ENCODE results near the gene PFDN5.

The PFDN5 gene

GRCh38 chr12:53267306-53267998, 27.9 kb upstream of the PFDN5 start:
- Histone ChIP-seq H3K27ac (ENCODE audit: low read length) (peak overlapping the region; percentile 93), H3K4me3 (ENCODE audit: low read depth in 1 of 2, low read length in 2 of 2) (peak overlapping the region; percentile 54 to 75; a peak in 3 of 4 replicates)
- DNase-seq: no peak

DNA sequence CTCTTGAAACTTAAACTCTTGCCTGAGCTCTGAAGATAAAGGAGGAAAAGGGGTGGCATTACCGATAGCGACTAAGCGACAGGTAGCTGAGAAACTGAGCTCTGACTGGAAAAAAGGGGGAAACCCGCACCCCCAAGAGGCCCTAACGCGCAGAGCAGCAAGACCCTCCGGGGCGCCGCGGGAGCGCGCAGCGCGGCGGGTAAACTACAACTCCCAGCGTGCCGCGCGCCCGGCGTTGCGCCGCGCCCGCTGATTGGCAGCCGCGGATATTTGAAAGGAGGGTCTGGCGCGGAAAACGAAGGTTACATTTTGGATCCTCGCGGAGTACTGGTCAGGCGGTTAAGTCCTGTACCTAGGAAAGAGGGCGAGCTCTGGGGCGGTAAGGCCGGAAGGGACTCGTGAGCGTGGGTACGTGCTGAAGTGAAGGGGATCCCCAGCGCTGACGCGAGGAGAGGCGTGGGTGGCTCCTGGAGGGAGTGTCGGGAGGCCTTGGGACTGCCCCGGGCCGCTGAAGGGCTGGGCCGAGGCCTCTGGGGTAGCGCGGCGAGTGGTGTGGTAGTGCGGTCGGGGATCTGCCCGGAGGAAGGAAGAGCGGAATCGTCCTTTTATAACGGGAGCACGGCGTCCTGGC, 27.2 kb upstream of the PFDN5 start, which contains the start of gene ESPL1:
ESPL1 (plus strand) TSS at position 301 of the 631 bp plus-strand sequence. CDS start 468 bp downstream, outside the sequence.
- Histone ChIP-seq H3K9ac (ENCODE audit: low read depth, low read length) (peak within 1 kb of the TSS; percentile 70), H3K36me3 (ENCODE audit: insufficient read depth, low read length) (peaks cover 41% of the 10 kb centered on the region), H3K27ac (ENCODE audit: low read length) (peak within 1 kb of the TSS; percentile 93), H3K79me2 (ENCODE audit: insufficient read depth, low read length) (peaks cover 40% of the 10 kb centered on the region), H3K27me3 (ENCODE audit: insufficient read depth, low read length, poor library complexity) (no peaks in the 10 kb centered on the region), H3K9me3 (ENCODE audit: insufficient read depth, low read length, severe bottlenecking) (no peaks in the 10 kb centered on the region), H4K20me1 (ENCODE audit: insufficient read depth, low read length) (peaks cover 13% of the 10 kb centered on the region; the same call in 1 of the 2 replicates), H3K4me2 (ENCODE audit: insufficient read depth, low read length) (peak within 1 kb of the TSS; percentile 85), H3K4me3 (ENCODE audit: low read depth in 1 of 2, low read length in 2 of 2) (peak within 1 kb of the TSS; percentile 54 to 75; a peak in 3 of 4 replicates), H2AFZ (ENCODE audit: low read depth, low read length) (peak within 1 kb of the TSS; percentile 89), H3K4me1 (ENCODE audit: insufficient read depth, low read length) (peaks cover 42% of the 10 kb centered on the region)
- ATAC-seq (ENCODE audit: insufficient read depth, low read depth) (peak; percentile 90), DNase-seq (peak; percentile 85)
- TF ChIP-seq EZH2 (IDR thresholded peaks at IDR 0.05; ENCODE audit: borderline replicate concordance, low read depth, low read length, severe bottlenecking): no peak
- TF ChIP-seq CTCF (IDR thresholded peaks at IDR 0.05; ENCODE audit: borderline replicate concordance, extremely low read depth, low read length, poor library complexity, severe bottlenecking): peak; percentile 53

More at GRCh38 chr12:53267306-53267998, 27.9 kb upstream of the PFDN5 start:
- peaks cover 13% of the 10 kb centered on the region; the same call in 1 of the 2 replicates for H4K20me1 ChIP-seq (ENCODE audit: insufficient read depth, low read length)
- peak overlapping the region; percentile 85 for H3K4me2 ChIP-seq (ENCODE audit: insufficient read depth, low read length)
- H3K4me1 ChIP-seq (ENCODE audit: insufficient read depth, low read length): peaks cover 39% of the 10 kb centered on the region
- peaks cover 36% of the 10 kb centered on the region for H3K36me3 ChIP-seq (ENCODE audit: insufficient read depth, low read length)
- peak; percentile 29 for ATAC-seq (ENCODE audit: insufficient read depth, low read depth)
- peak overlapping the region; percentile 70 for H3K9ac ChIP-seq (ENCODE audit: low read depth, low read length)
- H2AFZ ChIP-seq (ENCODE audit: low read depth, low read length): peak overlapping the region; percentile 89
- no peaks in the 10 kb centered on the region for H3K9me3 ChIP-seq (ENCODE audit: insufficient read depth, low read length, severe bottlenecking)
- no peaks in the 10 kb centered on the region for H3K27me3 ChIP-seq (ENCODE audit: insufficient read depth, low read length, poor library complexity)
- peaks cover 38% of the 10 kb centered on the region for H3K79me2 ChIP-seq (ENCODE audit: insufficient read depth, low read length)
- TF ChIP-seq EZH2 (IDR thresholded peaks at IDR 0.05; ENCODE audit: borderline replicate concordance, low read depth, low read length, severe bottlenecking) (no peak), CTCF (IDR thresholded peaks at IDR 0.05; ENCODE audit: borderline replicate concordance, extremely low read depth, low read length, poor library complexity, severe bottlenecking) (no peak)

DNA sequence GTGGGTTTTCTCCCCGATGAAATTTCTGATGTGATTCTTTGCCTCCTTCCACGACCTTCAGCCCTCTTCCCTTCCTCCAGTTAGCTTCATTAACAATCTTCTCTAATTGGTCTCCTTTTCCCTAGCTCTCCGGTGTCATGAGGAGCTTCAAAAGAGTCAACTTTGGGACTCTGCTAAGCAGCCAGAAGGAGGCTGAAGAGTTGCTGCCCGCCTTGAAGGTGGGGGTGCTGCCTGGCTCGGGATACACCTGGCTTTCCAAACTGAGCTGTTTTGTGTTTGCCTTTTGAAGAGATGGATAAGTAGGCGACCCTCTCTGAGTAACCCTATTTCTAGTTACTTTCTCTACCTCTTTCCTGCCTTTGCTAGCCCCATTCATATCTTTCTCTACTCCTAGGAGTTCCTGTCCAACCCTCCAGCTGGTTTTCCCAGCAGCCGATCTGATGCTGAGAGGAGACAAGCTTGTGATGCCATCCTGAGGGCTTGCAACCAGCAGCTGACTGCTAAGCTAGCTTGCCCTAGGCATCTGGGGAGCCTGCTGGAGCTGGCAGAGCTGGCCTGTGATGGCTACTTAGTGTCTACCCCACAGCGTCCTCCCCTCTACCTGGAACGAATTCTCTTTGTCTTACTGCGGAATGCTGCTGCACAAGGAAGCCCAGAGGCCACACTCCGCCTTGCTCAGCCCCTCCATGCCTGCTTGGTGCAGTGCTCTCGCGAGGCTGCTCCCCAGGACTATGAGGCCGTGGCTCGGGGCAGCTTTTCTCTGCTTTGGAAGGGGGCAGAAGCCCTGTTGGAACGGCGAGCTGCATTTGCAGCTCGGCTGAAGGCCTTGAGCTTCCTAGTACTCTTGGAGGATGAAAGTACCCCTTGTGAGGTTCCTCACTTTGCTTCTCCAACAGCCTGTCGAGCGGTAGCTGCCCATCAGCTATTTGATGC, 26.4 kb upstream of the PFDN5 start:
- Histone ChIP-seq H3K4me3 (ENCODE audit: low read depth in 1 of 2, low read length in 2 of 2) (peak overlapping the region; percentile 54 to 75; a peak in 3 of 4 replicates), H3K4me2 (ENCODE audit: insufficient read depth, low read length) (peak overlapping the region; percentile 85), H3K79me2 (ENCODE audit: insufficient read depth, low read length) (peaks cover 40% of the 10 kb centered on the region), H3K9me3 (ENCODE audit: insufficient read depth, low read length, severe bottlenecking) (no peaks in the 10 kb centered on the region), H3K36me3 (ENCODE audit: insufficient read depth, low read length) (peaks cover 45% of the 10 kb centered on the region), H2AFZ (ENCODE audit: low read depth, low read length) (peak overlapping the region; percentile 89), H3K9ac (ENCODE audit: low read depth, low read length) (peak overlapping the region; percentile 70), H4K20me1 (ENCODE audit: insufficient read depth, low read length) (peaks cover 13% of the 10 kb centered on the region; the same call in 1 of the 2 replicates), H3K4me1 (ENCODE audit: insufficient read depth, low read length) (peaks cover 42% of the 10 kb centered on the region), H3K27ac (ENCODE audit: low read length) (peak overlapping the region; percentile 93), H3K27me3 (ENCODE audit: insufficient read depth, low read length, poor library complexity) (no peaks in the 10 kb centered on the region)
- TF ChIP-seq EZH2 (IDR thresholded peaks at IDR 0.05; ENCODE audit: borderline replicate concordance, low read depth, low read length, severe bottlenecking): no peak
- no peak for TF ChIP-seq CTCF (IDR thresholded peaks at IDR 0.05; ENCODE audit: borderline replicate concordance, extremely low read depth, low read length, poor library complexity, severe bottlenecking)
- DNase-seq (peak; percentile 19), ATAC-seq (ENCODE audit: insufficient read depth, low read depth) (peak; percentile 28)

Data from DND-41 (cell line).